HG03095 (cell line): ENCODE data around the gene SFTPB.
"Not testable (repeated sequence)": the region's sequence is repeated elsewhere in the genome, so short reads cannot be mapped to it uniquely, and the experiment has no call there.

Experiments
- ATAC-seq: cut with Tn5 transposase; IDR thresholded peaks from one replicate; pipeline ENCODE4 v1.9.1; 2021; ENCODE audit warnings: moderate library complexity; ENCODE audit not compliant: unreplicated experiment

SFTPB gene

DNA sequence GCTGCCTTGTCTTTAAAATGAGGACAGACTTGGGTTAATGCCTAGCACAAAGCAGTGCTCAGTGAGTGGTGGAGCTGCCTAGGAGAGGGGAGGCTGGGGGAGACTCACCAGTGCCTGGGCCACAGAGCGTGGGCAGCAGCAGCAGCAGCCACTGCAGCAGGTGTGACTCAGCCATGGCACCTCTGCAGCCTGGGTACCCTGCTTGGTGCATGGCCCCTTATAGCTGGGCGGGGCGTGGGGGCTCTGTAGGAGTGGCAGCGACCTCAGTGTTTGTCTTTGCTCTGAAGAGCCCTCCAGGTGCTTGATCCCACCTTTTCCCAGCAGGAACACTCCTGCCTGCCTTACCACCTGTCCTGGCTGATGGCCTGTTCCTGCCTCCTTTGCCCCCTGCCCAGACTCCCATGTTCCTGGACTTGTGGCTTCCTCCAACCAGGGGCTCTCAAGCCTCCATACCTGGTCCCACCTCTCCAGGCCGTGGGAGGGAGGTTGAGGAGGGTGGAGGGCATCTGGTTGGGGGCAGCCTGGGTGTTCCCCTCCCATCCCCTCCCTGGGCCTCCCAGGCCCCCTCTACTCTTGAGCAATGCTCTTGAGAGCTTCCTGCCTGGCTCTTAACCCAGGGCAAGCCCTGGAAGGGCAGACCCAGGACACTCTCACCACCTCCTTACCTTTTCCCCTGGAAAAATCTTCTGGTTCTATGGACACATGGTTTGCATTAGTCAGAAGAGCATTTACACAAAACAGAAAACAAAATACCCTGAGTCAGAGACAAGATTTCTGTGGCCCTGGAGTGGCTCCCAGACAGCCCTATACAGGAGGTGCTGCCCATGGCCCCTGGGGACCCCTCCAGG, at the start of gene SFTPB:
SFTPB (minus strand) TSS at position 191 of the 848 bp plus-strand sequence; CDS start at position 175, 16 bp downstream.
- ATAC-seq = no peak

DNA sequence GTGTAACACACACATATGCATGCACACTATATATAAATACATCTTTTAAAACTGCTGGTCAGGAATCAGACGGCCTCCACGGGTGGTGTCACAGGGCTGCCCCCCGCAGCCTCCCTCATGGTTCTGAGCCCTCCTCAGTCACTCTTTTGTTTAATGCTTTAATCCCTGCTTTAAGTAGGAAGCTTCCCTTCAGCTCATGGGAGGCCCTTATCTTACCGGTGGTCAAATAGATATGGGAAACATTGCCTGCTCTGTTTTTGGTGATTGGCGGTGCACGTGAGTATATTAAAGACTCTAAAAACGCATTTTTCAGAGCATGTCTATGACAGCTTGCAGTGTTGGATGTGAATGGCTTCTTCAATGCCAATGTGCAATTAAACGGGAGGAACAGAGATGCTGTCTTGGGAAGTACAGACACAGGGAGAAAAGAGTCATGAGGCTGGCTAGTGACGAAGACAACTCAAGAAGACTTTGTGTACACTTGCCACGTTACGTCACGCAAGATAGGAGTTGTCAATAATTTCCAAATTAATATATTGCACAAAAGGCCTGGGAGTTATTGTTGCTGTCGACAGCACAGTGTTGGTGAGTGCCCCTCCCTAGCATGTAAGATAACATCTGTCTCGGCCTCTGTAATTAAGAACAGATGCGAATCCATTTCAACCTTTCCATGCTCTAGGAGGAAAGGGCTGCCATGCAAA, 49.5 kb upstream of the SFTPB start:
- no peak for ATAC-seq

GRCh38 chr2:85716346-85716914, 48.4 kb upstream of the SFTPB start:
- no peak for ATAC-seq

- ATAC-seq = no peak
Observed at GRCh38 chr2:85714841-85715240, 46.8 kb upstream of the SFTPB start.

- ATAC-seq = not testable (repeated sequence)
Observed at GRCh38 chr2:85714421-85714820, 46.4 kb upstream of the SFTPB start.

- ATAC-seq = no peak
Observed at GRCh38 chr2:85713836-85714235, 45.8 kb upstream of the SFTPB start.

DNA sequence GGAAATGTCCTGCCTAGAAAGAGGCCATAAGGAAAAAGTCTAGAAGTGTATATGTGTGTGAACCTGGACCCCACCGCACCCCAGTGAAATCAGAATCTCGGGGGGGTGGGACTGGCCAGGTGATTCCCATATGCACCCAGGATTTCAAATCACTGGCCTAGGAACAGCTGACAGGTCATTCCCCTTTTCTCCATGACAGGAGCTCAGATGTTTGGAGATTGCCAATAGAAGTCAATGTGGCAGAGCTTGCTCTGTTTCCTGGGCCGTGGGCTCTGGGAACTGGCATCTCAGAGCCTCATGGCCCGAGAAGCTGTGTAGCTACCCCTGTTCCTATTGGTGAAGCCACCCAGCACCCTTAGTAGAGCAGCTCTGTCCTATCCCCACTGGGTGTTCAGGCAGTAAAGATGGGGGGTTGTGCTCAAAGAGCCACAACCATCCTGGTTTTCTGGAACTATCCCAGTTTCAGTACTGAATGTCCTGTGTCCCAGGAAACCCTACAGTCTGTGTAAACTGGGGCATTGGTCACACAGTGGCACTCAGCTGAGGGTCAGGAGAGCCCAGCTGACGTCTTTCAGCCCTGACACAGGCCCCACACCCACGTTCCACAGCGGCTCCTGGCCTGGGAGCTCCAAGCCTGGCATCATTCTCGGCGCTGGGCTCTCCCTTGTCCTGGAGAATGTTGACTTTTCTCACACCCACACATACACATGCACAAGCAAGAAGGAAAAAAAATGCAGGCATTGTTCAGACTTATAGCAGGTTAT, 45.0 kb upstream of the SFTPB start:
- no peak for ATAC-seq

- ATAC-seq = no peak
Observed at GRCh38 chr2:85712336-85712735, 44.3 kb upstream of the SFTPB start.

DNA sequence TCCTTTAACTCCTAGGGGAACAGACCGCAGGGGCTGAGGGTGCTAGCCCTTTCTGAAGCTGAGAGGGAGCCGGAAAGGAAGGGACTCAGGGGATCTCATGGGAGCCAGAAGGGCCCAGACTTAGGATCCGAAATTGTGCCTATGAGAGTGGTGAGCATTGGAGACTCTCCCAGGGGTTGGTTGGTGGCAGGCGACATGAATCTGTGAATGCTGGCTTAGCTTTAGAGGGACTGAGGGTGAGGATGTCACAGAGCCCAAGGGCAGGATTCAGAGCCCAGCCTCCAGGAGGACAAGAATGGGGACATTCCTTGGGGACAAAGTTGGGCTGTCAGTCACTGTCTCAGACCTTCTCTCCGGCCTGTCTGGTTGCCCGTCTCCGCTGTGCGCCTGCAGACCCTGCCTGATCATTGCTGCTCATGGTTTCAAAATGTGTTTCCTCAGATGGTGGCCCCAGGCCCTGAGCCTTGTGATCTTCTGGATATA, 43.6 kb upstream of the SFTPB start:
- ATAC-seq = no peak

DNA sequence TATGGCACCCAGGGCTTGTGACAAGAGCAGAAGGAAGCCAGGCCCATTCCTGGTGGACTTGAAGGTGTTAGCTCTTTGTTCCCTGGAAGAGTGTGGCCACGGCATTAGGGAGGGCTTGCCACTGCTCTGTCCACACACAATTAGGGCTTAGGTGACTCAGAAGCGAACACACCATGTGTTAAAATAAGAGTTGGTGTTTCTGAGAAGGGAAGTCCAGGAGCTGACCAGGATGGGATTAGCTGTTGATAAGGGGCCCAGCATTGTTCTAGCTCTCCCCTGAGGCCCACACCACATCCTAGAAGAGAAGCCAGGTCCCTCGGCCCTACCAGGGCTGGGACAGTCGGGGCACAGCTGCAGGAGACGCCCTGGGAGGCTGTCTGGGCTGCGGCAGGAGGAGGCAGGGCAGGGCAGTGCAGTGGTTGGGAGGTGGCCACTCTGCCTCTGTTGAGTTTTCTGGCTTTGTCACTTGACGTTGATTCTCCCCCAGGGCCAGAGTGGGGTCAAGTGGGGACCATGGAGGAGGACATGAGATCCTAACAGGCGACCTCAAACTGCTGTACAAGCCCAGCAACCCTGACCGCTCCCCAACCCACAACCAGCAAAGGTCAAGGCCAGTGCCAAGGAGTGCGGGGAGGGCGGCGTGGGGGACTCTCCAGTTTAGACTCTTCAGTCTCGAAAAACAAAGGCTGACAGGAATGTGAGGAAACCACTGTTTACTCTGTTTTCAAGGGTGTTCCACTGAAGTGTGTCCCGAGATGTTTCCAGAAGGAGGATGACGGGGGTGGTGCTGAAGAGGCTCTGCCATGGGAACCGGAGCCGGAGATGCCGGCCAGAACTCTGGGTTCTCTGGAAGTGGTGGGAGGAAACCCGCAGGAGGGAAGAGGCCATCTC, 42.9 kb upstream of the SFTPB start:
- ATAC-seq = no peak

DNA sequence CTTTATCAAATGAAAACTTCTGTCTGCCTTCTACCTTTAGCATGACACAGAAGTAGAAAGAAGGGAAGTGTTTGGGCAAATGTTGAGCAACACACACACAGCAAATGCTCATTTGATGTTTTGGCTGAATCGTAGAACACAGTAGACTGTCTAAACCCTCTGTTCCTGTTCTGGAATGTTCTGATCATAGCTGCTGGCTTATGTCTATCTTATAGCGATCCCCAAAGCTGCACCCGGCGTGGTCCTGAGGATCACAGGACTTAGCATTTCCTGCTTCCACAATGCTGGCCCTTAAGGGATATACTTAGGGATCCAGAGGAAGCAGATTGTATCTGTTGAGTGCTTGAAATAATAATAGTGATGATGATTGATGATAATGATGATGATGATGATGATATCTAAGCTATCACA, 41.4 kb upstream of the SFTPB start:
- ATAC-seq = no peak

GRCh38 chr2:85708641-85709040, 40.6 kb upstream of the SFTPB start:
- no peak for ATAC-seq

DNA sequence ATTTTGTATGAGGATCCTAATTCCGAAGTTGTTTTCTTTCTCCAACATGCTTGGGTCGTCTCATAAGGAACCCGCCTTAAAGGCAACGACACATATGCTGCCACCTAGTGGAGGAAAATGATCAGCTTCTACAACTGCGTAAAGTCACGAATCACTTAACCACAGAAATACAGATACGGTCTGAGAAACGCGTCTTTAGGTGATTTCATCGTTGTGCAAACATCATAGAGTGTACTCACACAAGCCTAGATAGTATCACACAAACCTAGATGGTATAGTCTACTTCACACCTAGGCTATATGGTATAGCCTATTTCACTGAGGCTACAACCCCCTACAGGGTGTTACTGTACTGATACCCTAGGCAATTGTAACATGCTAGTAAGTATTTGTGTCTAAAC, 39.3 kb upstream of the SFTPB start:
- peak; percentile 59 for ATAC-seq

GRCh38 chr2:85706599-85707296, 38.7 kb upstream of the SFTPB start:
- ATAC-seq = no peak

- no peak for ATAC-seq
Observed at GRCh38 chr2:85706063-85706462, 38.1 kb upstream of the SFTPB start.

DNA sequence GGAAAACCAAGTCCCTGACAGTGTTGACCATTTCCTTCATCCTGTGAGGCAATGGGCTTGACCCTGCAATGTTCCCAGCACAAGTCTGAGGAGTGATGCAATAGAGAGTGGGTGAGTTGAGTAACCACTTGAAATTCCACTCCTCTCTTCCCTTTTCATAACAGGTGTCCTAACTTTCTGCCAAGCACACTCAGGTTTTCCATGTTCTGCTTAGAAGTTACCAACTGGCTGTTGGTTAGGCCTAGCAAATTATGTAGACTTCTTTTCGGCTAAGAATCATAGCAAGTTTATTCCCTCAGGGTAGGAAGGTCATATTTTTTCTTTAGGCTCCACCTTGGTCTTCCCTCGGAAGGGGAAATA, 37.7 kb upstream of the SFTPB start:
- ATAC-seq = no peak

DNA sequence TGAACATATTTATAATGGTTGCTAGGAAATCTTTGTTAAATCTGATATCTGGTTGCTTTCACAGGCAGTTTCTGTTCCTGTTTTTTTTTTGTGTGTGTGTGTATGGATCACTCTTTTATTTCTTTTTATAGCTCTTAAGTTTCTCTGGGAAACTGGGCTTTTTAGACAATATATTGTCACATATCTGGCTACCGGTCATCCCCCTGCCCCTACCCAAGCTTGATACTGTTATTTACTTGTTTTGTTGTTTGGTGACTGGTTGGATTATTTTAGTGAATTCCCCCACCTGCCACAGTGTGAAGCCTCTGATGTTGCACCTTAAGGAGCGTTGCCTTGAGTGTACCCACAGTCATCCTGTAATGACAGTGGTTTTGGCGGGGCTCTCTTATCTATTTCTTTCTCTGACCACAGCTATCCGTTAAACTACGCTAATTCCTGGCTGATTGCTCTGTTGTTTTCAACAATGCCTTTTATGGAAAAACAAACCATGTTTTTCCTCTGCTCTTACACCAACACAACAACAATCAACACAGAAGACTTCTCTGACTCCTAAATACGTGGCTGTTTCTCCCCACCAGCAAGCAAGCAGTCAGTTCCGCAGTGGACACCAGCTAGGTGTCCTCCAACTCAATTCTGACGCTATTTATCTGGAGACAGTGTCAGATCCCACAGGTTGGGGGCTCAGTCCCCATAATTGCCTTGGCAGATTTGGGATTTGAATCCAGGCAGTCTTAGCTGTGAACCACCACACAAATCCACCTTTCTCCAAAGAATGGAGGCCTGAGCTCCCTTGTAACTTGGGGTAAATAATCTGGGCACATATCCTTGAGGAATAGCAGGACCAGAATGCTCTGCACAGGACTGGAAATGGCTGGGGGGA, 37.0 kb upstream of the SFTPB start:
- peak; percentile 58 for ATAC-seq

DNA sequence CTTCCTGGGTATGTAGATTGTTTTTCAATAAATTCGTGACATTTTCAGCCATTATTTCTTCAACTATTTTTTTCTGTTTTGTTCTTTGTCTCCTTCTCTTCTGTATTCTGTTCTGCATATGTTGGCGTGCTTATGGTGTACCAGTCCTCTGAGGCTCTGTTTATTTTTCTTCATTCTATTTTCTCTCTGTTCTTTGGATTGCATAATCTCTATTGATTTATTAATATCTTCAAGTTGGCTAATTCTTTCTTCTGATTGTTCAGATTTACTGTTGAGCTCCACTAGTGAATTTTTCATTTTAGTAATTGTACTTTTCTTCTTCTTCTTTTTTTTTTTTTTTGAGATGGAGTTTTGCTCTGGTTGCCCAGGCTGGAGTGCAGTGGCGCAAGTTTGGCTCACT, 36.0 kb upstream of the SFTPB start:
- no peak for ATAC-seq

DNA sequence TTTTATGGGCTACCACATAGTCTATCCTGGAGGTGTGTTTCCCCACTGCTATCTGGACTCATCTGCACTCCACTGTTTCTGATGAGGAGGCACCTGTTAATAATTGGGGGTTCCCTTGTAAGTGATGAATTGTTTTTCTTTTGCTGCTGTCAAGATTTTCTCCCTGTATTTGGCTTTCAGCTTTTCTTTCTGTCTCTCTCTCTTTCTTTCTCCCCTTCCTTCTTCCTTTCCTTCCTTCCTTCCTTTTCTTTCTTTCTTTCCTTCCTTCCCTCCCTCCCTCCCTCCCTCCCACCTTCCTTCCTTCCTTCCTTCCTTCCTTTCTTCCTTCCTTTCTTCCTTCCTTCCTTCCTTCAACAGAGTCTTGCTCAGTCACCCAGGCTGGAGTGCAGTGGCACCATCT, 35.3 kb upstream of the SFTPB start:
- no peak for ATAC-seq
